Measurements from ENCODE around the gene SOX6. TPM values are rescaled to one million over a fixed set of nuclear protein-coding genes. Genes with fewer than 3 reads are reported as not detected.

SOX6 gene
- total RNA-seq, 3 donors from 2014 or later, result 2.0 to 8.0 (median 7.9) TPM

DNA sequence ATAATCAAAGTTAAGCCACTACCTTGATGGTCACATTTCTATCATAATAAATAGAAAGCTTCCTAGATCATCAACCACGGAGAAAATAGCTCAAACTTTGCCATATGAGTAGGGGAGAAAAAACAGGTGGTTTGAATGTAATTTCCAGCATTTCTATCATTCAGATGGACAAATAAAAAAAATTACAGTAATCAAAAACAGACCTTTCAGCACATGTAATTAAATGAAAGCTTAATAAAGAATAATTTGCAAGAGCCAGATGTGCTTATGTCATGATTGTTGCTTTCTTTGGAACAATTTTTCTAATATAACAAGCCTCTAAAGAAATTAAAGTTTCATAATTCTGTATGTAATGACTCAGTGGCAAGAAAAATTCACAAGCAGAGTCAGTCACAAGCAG is 297.0 kb downstream of the SOX6 start:
- Histone ChIP-seq H3K4me1 (no peaks in the 10 kb centered on the region), H3K27me3 (no peaks in the 10 kb centered on the region), H3K9me3 (peaks cover 0 to 6% of the 10 kb centered on the region in 2 donors), H3K27ac (no peak overlapping the region), H3K4me3 (no peak overlapping the region), H3K36me3 (no peaks in the 10 kb centered on the region)
- intact Hi-C loops (cut with DNase I; ENCODE audit: low total_unique reads), result no loop called here
- TF ChIP-seq POLR2AphosphoS5 (IDR thresholded peaks at IDR 0.05) (no peak), POLR2A (IDR thresholded peaks at IDR 0.05) (no peak)
- TF ChIP-seq, protein P1, sequence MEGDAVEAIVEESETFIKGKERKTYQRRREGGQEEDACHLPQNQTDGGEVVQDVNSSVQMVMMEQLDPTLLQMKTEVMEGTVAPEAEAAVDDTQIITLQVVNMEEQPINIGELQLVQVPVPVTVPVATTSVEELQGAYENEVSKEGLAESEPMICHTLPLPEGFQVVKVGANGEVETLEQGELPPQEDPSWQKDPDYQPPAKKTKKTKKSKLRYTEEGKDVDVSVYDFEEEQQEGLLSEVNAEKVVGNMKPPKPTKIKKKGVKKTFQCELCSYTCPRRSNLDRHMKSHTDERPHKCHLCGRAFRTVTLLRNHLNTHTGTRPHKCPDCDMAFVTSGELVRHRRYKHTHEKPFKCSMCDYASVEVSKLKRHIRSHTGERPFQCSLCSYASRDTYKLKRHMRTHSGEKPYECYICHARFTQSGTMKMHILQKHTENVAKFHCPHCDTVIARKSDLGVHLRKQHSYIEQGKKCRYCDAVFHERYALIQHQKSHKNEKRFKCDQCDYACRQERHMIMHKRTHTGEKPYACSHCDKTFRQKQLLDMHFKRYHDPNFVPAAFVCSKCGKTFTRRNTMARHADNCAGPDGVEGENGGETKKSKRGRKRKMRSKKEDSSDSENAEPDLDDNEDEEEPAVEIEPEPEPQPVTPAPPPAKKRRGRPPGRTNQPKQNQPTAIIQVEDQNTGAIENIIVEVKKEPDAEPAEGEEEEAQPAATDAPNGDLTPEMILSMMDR (IDR thresholded peaks at IDR 0.05), result no peak
- no peak for DNase-seq (ENCODE audit: low spot score in 2 of 2)

DNA sequence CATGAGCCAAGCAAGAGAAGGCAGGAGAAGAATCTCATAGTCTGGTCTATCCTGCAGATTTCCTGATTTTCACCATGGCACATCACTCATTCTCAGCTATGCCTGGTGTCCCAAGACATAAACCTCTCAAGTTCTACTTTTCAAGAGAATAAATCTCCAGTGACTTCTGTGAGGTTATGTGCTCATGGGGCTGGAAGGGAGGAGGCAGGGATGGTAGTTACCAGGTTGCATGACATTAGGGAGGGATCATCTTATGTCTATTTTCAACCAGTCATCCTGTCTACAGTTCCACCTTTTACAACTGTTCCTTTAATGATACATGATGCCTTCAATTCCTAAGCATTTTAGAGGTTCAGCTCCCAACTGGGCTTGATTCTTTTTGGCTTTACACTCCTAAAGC is 297.7 kb downstream of the SOX6 start:
- no peaks in the 10 kb centered on the region for H3K4me1 ChIP-seq
- intact Hi-C loops (cut with DNase I; ENCODE audit: low total_unique reads), result no loop called here
- H3K36me3 ChIP-seq, result no peaks in the 10 kb centered on the region
- no peak overlapping the region for H3K27ac ChIP-seq
- no peak for TF ChIP-seq POLR2A (IDR thresholded peaks at IDR 0.05)
- TF ChIP-seq POLR2AphosphoS5 (IDR thresholded peaks at IDR 0.05), result no peak
- TF ChIP-seq, protein P1 (IDR thresholded peaks at IDR 0.05), result no peak
- DNase-seq (ENCODE audit: low spot score in 2 of 2), result no peak
- no peak overlapping the region for H3K4me3 ChIP-seq
- H3K27me3 ChIP-seq, result no peaks in the 10 kb centered on the region
- peaks cover 0 to 6% of the 10 kb centered on the region in 2 donors for H3K9me3 ChIP-seq

DNA sequence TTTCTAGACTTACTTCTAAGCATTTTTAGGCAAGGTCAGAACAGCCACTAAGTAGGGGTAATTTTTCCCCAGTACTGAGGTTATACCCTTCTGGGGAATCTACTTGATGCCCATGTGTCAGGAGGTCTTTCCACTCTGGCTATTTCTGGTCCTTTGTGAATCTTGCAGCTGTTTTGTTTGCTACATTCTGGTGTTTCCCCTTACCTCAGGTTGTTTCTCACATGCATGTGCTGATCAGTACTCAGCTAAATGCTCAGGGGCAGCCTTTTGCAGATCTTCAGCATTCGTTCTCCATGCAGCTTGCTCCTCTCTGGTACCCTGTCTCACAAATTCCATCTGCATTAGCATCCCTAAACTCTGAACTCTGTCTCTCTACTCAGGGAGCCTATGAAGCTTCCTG is 303.6 kb downstream of the SOX6 start:
- H3K4me3 ChIP-seq, result no peak overlapping the region
- DNase-seq (ENCODE audit: low spot score in 2 of 2), result no peak
- no peaks in the 10 kb centered on the region for H3K4me1 ChIP-seq
- H3K36me3 ChIP-seq, result no peaks in the 10 kb centered on the region
- H3K9me3 ChIP-seq, result no peaks in the 10 kb centered on the region
- no peak overlapping the region for H3K27ac ChIP-seq
- TF ChIP-seq POLR2A (IDR thresholded peaks at IDR 0.05) (no peak), POLR2AphosphoS5 (IDR thresholded peaks at IDR 0.05) (no peak)
- TF ChIP-seq, protein P1 (IDR thresholded peaks at IDR 0.05), result no peak
- H3K27me3 ChIP-seq, result no peaks in the 10 kb centered on the region
- intact Hi-C loops (cut with DNase I; ENCODE audit: low total_unique reads), result no loop called here

DNA sequence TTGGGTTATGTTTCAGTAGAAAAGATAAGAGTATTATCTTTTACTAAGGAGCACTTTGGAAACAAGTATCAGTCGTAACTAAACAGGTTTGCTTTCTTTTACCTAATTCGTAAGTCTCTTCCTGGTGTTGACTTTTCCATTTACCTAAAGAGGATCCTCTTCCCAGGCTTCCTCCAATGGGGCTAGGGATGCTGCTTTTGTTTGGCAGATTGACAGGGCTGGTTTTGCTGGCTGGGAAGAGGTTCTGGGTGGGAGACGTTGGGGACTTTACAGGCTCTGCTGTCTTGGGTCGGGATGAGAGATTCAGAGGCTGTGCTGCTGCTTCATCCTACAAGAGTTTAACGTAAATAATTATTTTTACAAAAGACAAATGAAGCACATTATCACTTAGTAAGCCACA is 306.7 kb downstream of the SOX6 start:
- intact Hi-C loops (cut with DNase I; ENCODE audit: low total_unique reads), result no loop called here
- no peak overlapping the region for H3K4me3 ChIP-seq
- H3K36me3 ChIP-seq, result no peaks in the 10 kb centered on the region
- no peak for TF ChIP-seq POLR2AphosphoS5 (IDR thresholded peaks at IDR 0.05)
- TF ChIP-seq, protein P1 (IDR thresholded peaks at IDR 0.05), result no peak
- TF ChIP-seq POLR2A (IDR thresholded peaks at IDR 0.05), result no peak
- no peak overlapping the region for H3K27ac ChIP-seq
- no peaks in the 10 kb centered on the region for H3K27me3 ChIP-seq
- DNase-seq (ENCODE audit: low spot score in 2 of 2), result no peak
- H3K4me1 ChIP-seq, result no peaks in the 10 kb centered on the region
- H3K9me3 ChIP-seq, result no peaks in the 10 kb centered on the region

DNA sequence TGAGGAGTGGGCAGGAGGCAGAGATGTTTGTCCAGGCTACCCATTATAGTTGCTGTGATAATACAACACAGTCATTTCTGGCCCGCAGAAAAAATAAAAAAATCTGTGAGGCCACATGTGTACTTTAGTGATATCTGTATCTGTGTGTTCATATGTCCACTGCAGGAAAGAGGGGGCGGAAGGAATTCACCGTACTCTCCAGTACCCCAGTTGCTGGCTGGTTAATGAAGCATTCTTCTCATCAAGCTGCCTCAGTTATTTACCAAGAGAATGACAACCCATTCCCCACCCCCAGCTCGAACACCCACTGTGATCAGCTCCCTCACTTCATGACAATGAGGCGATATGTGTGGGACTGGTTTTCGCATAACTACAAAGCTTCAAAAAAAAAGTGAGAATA is 309.3 kb downstream of the SOX6 start:
- Histone ChIP-seq H3K27ac (no peak overlapping the region), H3K4me3 (no peak overlapping the region), H3K4me1 (no peaks in the 10 kb centered on the region), H3K27me3 (no peaks in the 10 kb centered on the region), H3K36me3 (no peaks in the 10 kb centered on the region), H3K9me3 (no peaks in the 10 kb centered on the region)
- DNase-seq (ENCODE audit: low spot score in 2 of 2), result no peak
- TF ChIP-seq POLR2A (IDR thresholded peaks at IDR 0.05), result no peak
- TF ChIP-seq POLR2AphosphoS5 (IDR thresholded peaks at IDR 0.05), result no peak
- TF ChIP-seq, protein P1 (IDR thresholded peaks at IDR 0.05), result no peak
- intact Hi-C loops (cut with DNase I; ENCODE audit: low total_unique reads), result no loop called here
